MM.1S (cell line): ENCODE results near the gene GSS.

Experiments
- DNase-seq: peaks from one replicate; pipeline ENCODE4 v3.0.0-alpha.2; 2015
- H2AFZ ChIP-seq: fragments of 300-600 bp; sonication (generic); 2 replicates; pipeline ENCODE4 v1.6.0; 2016; ENCODE audit warnings: antibody characterized with exemption, low read length
- H3F3A ChIP-seq: fragments of 300-600 bp; sonication (generic); 2 replicates; pipeline ENCODE4 v1.6.1; 2016; ENCODE audit warnings: mild to moderate bottlenecking, antibody characterized with exemption, low read length, moderate library complexity, mixed read lengths; ENCODE audit not compliant: insufficient read depth
- H3K27ac ChIP-seq: fragments of 300-600 bp; sonication (generic); 2 replicates; pipeline ENCODE4 v1.5.1; 2016; ENCODE audit warnings: mild to moderate bottlenecking, low read length
- H3K27me3 ChIP-seq: fragments of 300-600 bp; sonication (generic); replicated peaks from 2 replicates; pipeline ENCODE4 v1.6.0; 2016; ENCODE audit warnings: low read length; ENCODE audit not compliant: insufficient read depth
- H3K36me3 ChIP-seq: fragments of 300-600 bp; sonication (generic); replicated peaks from 2 replicates; pipeline ENCODE4 v1.6.1; 2016; ENCODE audit warnings: mild to moderate bottlenecking, low read length, mixed read lengths; ENCODE audit not compliant: insufficient read depth
- H3K4me1 ChIP-seq: fragments of 300-600 bp; sonication (generic); 2 replicates; pipeline ENCODE4 v1.6.1; 2016; ENCODE audit warnings: low read length, mixed read lengths
- H3K4me2 ChIP-seq: fragments of 300-600 bp; sonication (generic); 2 replicates; pipeline ENCODE4 v1.6.0; 2016; ENCODE audit warnings: low read depth, low read length
- H3K4me3 ChIP-seq: fragments of 300-600 bp; sonication (generic); 2 replicates; pipeline ENCODE4 v1.5.1; 2016; ENCODE audit warnings: low read length, mixed read lengths
- H3K79me2 ChIP-seq: fragments of 300-600 bp; sonication (generic); 2 replicates; pipeline ENCODE4 v1.6.1; 2016; ENCODE audit warnings: mixed run types, low read length, mixed read lengths
- H3K9ac ChIP-seq: fragments of 300-600 bp; sonication (generic); 2 replicates; pipeline ENCODE4 v1.6.1; 2016; ENCODE audit warnings: low read length, mixed read lengths
- H3K9me2 ChIP-seq: fragments of 300-600 bp; sonication (generic); replicated peaks from 2 replicates; pipeline ENCODE4 v1.6.1; 2016; ENCODE audit warnings: mild to moderate bottlenecking, low read length, mixed read lengths; ENCODE audit not compliant: insufficient read depth
- H3K9me3 ChIP-seq: fragments of 300-600 bp; sonication (generic); replicated peaks from 2 replicates; pipeline ENCODE4 v1.6.1; 2016; ENCODE audit warnings: mild to moderate bottlenecking, low read length, mixed read lengths; ENCODE audit not compliant: insufficient read depth
- H4K20me1 ChIP-seq: fragments of 300-600 bp; sonication (generic); 2 replicates; pipeline ENCODE4 v1.6.1; 2016; ENCODE audit warnings: mild to moderate bottlenecking, low read length, moderate library complexity, mixed read lengths; ENCODE audit not compliant: insufficient read depth
- EZH2 ChIP-seq: fragments of 300-600 bp; sonication (generic); optimal IDR thresholded peaks from 2 replicates; pipeline ENCODE3; 2017; ENCODE audit warnings: low read depth, mild to moderate bottlenecking, antibody characterized with exemption, low read length, mixed read lengths
- EZH2phosphoT487 ChIP-seq: fragments of 300-600 bp; sonication (generic); IDR thresholded peaks from 2 replicates; pipeline ENCODE4 v1.6.1; 2018; ENCODE audit warnings: antibody characterized with exemption, low read length
- TF ChIP-seq, protein P1 (sequence below): fragments of 300-600 bp; sonication (generic); IDR thresholded peaks from 2 replicates; pipeline ENCODE4 v1.5.1; 2016; ENCODE audit warnings: antibody characterized with exemption, low read length, mixed read lengths

The GSS gene

DNA sequence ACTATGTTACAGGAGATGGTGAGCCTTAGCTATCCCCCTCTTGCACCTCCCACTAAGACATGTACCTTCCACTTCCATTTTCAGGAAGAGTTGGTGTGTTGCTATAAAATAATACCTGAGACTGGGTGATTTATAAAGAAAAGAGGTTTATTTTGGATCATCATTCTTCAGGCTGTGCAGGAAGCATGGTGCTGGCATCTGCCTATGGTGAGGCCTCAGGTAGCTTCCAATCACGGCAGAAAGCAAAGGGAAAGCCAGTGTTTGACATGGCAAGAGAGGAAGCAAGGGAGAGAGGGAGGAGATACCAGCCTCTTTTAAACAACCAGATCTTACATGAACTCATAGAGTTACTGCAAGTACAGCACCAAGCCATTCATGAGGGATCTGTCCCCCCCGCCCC is 32.2 kb downstream of the GSS start:
- DNase-seq = no peak
- no peaks in the 10 kb centered on the region for H3K27me3 ChIP-seq
- no peaks in the 10 kb centered on the region for H3K9me2 ChIP-seq
- no peaks in the 10 kb centered on the region for H3K79me2 ChIP-seq
- TF ChIP-seq EZH2phosphoT487 (no peak), EZH2 (no peak)
- TF ChIP-seq, protein P1, sequence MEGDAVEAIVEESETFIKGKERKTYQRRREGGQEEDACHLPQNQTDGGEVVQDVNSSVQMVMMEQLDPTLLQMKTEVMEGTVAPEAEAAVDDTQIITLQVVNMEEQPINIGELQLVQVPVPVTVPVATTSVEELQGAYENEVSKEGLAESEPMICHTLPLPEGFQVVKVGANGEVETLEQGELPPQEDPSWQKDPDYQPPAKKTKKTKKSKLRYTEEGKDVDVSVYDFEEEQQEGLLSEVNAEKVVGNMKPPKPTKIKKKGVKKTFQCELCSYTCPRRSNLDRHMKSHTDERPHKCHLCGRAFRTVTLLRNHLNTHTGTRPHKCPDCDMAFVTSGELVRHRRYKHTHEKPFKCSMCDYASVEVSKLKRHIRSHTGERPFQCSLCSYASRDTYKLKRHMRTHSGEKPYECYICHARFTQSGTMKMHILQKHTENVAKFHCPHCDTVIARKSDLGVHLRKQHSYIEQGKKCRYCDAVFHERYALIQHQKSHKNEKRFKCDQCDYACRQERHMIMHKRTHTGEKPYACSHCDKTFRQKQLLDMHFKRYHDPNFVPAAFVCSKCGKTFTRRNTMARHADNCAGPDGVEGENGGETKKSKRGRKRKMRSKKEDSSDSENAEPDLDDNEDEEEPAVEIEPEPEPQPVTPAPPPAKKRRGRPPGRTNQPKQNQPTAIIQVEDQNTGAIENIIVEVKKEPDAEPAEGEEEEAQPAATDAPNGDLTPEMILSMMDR = no peak
- no peaks in the 10 kb centered on the region for H4K20me1 ChIP-seq
- no peaks in the 10 kb centered on the region for H3F3A ChIP-seq
- no peaks in the 10 kb centered on the region for H3K36me3 ChIP-seq
- H3K27ac ChIP-seq = no peak overlapping the region
- H3K4me1 ChIP-seq = 0 out of 2 replicates have a peak, but pooled peaks cover 7% of the 10 kb centered on the region
- H2AFZ ChIP-seq = no peak overlapping the region
- no peaks in the 10 kb centered on the region for H3K9me3 ChIP-seq
- no peak overlapping the region for H3K4me3 ChIP-seq
- H3K9ac ChIP-seq = no peak overlapping the region
- H3K4me2 ChIP-seq = no peak overlapping the region

DNA sequence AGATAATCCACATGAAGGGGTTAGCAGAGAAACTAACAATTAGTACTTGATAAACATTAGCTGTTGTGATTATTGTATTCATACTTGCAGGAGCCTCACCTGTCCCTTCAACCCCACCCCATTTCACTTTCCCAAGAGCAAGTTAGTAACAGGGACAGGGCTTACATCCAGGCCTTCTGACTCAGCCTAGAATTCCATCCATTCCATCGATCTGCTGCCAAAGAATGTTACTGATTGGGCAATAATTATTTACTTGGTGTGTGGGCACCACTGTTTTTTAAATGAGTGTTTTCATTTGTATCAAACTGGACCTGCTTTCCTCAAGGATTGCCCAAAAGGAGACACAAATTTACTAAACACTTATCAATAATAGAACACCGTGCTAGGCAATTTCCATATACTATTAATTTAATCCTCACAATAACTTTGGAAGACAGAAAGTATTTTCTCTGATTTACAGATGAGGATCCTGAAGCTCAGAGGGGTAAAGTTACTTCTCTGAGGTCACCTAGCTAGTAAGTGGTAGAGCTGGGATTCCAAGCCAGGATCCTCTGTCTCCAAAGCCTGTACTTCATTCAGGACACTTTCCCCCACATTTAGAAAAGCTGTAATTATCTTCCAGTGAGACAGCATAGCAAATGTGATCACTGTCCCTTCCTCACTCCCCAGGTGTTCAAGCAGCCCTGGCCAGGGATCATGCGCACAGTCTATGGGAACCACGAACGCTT is 32.8 kb downstream of the GSS start:
- H3F3A ChIP-seq = no peaks in the 10 kb centered on the region
- no peak for DNase-seq
- no peak overlapping the region for H3K9ac ChIP-seq
- H3K4me2 ChIP-seq = no peak overlapping the region
- H3K79me2 ChIP-seq = no peaks in the 10 kb centered on the region
- H3K9me3 ChIP-seq = no peaks in the 10 kb centered on the region
- H2AFZ ChIP-seq = no peak overlapping the region
- no peaks in the 10 kb centered on the region for H3K27me3 ChIP-seq
- H3K4me1 ChIP-seq = 0 out of 2 replicates have a peak, but pooled peaks cover 7% of the 10 kb centered on the region
- no peaks in the 10 kb centered on the region for H3K36me3 ChIP-seq
- H3K4me3 ChIP-seq = no peak overlapping the region
- TF ChIP-seq, protein P1 = no peak
- H3K27ac ChIP-seq = no peak overlapping the region
- no peaks in the 10 kb centered on the region for H3K9me2 ChIP-seq
- H4K20me1 ChIP-seq = no peaks in the 10 kb centered on the region

DNA sequence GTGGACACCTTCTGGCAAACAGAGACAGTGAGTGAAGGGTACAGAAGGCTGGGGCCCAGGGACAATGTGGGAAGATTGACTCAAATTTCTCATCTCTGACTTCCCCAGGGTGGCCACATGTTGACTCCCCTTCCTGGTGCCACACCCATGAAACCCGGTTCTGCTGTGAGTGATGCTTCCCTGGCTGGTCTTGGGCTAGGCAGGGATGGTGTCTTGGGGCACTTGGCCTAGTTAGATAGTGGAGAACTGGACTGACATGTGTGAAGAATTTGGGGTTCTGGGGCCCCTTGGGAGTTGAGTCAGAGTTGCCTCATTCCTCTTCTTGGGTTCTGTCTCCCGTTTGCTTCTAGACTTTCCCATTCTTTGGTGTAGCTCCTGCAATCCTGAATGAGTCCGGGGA is 34.2 kb downstream of the GSS start:
- no peak overlapping the region for H2AFZ ChIP-seq
- no peak overlapping the region for H3K4me3 ChIP-seq
- H3K4me2 ChIP-seq = no peak overlapping the region
- H3F3A ChIP-seq = no peaks in the 10 kb centered on the region
- no peaks in the 10 kb centered on the region for H3K9me3 ChIP-seq
- H3K79me2 ChIP-seq = no peaks in the 10 kb centered on the region
- 0 out of 2 replicates have a peak, but pooled peaks cover under 1% of the 10 kb centered on the region for H3K4me1 ChIP-seq
- DNase-seq = no peak
- TF ChIP-seq EZH2phosphoT487 = no peak
- TF ChIP-seq, protein P1 = no peak
- TF ChIP-seq EZH2 = no peak
- no peak overlapping the region for H3K9ac ChIP-seq
- H3K27me3 ChIP-seq = no peaks in the 10 kb centered on the region
- H3K9me2 ChIP-seq = no peaks in the 10 kb centered on the region
- no peaks in the 10 kb centered on the region for H3K36me3 ChIP-seq
- no peaks in the 10 kb centered on the region for H4K20me1 ChIP-seq
- H3K27ac ChIP-seq = no peak overlapping the region
